NCI-H128 (cell line): Measurements from ENCODE around the gene LTA.

ENCODE experiments used
- DNase-seq: peaks from one replicate; lab custom pipeline; 2025; ENCODE audit not compliant: unreplicated experiment; lab: John Stamatoyannopoulos, UW

LTA gene

GRCh38 chr6:31569861-31570536 is 2.1 kb upstream of the LTA start:
- no peak for DNase-seq

- DNase-seq = no peak
Measured at GRCh38 chr6:31573239-31574105, 1.4 kb downstream of the LTA start.

- no peak for DNase-seq
Measured at GRCh38 chr6:31574106-31575061, 2.3 kb downstream of the LTA start.

GRCh38 chr6:31575335-31575901 is 3.3 kb downstream of the LTA start, which contains the start of gene TNF:
TNF (plus strand) TSS chr6:31575565; CDS start chr6:31575742, 177 bp downstream.
- no peak for DNase-seq

- no peak for DNase-seq
Measured at GRCh38 chr6:31575952-31576685, 4.0 kb downstream of the LTA start.

GRCh38 chr6:31576897-31577578 is 4.9 kb downstream of the LTA start:
- no peak for DNase-seq

GRCh38 chr6:31577579-31577966 is 5.5 kb downstream of the LTA start:
- no peak for DNase-seq

GRCh38 chr6:31578184-31579118 is 6.4 kb downstream of the LTA start:
- no peak for DNase-seq

GRCh38 chr6:31579119-31579505 is 7.0 kb downstream of the LTA start:
- DNase-seq = no peak

GRCh38 chr6:31579546-31580437 is 7.7 kb downstream of the LTA start:
- no peak for DNase-seq

- DNase-seq = no peak
Measured at GRCh38 chr6:31580438-31580740, 8.3 kb downstream of the LTA start.

- peak; percentile 68 for DNase-seq
Measured at GRCh38 chr6:31580807-31581433, 8.8 kb downstream of the LTA start.

GRCh38 chr6:31581434-31582229 is 9.5 kb downstream of the LTA start:
- no peak for DNase-seq

- DNase-seq = no peak
Measured at GRCh38 chr6:31582230-31582643, 10.1 kb downstream of the LTA start, which contains the start of gene LTB. LTB (minus strand) TSS chr6:31582424; CDS start chr6:31582417, 7 bp downstream.

- no peak for DNase-seq
Measured at GRCh38 chr6:31585491-31585890, 13.4 kb downstream of the LTA start.

- no peak for DNase-seq
Measured at GRCh38 chr6:31586008-31586407, 13.9 kb downstream of the LTA start, which contains the start of gene LST1. LST1 (plus strand) TSS chr6:31586277; CDS start chr6:31587300, 1,023 bp downstream.
